HG02943 (cell line): ENCODE data around the gene WDCP.
"Not testable (repeated sequence)": the region's sequence is repeated elsewhere in the genome, so short reads cannot be mapped to it uniquely, and the experiment has no call there.

Source experiments
- ATAC-seq: cut with Tn5 transposase; IDR thresholded peaks from one replicate; pipeline ENCODE4 v1.9.1; 2021; ENCODE audit warnings: mild to moderate bottlenecking, low read depth, moderate library complexity; ENCODE audit not compliant: unreplicated experiment

The WDCP gene

GRCh38 chr2:24072259-24072658 is 25.1 kb upstream of the WDCP start:
- no peak for ATAC-seq

DNA sequence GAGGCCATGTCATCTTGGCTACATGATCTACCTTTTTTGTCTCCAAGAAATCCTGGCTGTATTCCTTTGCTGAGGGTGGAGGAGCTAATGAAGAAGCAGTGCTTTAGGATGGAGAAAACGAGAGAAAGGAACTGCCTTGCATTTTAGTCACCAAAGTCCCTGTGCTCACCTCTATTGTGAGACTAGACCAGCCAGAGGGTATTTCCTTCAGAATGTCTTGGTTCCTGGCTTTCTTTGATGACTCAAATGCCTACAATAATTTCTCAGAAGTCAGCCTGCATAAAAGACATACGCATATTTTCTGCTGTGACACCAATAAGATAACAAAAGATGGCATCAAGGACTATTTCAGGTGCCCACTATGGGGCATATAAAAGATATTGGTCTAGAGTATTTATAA is 18.1 kb upstream of the WDCP start:
- no peak for ATAC-seq

DNA sequence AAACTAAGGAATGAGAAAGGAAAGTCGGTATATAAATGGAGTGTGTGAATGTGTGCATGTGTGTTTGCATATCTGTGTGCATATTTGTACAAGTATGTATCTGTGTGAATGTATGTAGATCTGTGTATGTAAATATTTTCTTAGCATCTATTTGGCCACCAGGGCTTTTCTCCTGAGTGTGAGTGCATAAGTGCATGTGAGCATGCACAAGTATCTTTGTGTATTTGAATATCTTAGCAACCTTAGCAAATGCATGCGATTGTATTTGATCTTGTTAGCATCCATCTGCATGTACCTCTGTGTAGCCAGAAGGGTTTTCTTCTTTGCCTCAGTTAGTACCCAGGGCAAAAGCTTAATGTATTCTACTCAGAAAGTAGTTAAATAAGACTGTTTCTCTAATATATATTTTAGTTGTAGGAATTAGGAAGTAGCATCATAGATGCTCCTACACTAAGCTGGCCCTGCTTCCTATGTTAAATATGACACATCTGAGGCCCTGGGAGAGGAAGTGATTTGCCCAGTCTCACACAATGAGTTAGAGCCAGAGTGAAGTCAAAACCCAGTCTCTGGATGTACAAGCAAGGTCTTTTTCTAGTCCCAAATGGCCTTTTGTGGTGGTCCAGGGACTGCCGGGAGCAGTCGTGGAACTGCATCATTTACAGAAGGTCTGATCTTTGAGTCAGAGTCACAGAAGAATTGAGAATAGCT is 11.5 kb upstream of the WDCP start:
- no peak for ATAC-seq

GRCh38 chr2:24055750-24056149 is 8.6 kb upstream of the WDCP start:
- no peak for ATAC-seq

GRCh38 chr2:24054366-24055010 is 7.3 kb upstream of the WDCP start:
- ATAC-seq: no peak

DNA sequence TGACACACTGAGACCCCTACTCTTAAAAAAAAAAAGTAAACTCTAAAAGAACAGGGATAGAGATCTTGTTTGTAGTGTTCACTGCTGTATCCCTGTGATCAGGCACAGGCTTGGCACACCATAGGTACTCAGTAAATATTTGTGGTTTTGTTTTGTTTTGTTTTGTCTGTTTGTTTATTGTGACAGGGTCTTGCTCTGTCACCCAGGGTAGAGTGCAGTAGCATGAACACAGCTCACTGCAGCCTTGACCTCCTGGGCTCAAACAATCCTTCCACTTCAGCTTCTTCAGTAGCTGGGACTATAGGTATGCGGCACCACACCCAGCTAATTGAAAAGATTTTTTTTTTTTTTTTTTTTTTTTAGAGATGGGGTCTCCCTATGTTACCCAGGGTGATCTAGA is 5.8 kb upstream of the WDCP start:
- no peak for ATAC-seq

GRCh38 chr2:24051833-24052232 is 4.6 kb upstream of the WDCP start:
- no peak for ATAC-seq

DNA sequence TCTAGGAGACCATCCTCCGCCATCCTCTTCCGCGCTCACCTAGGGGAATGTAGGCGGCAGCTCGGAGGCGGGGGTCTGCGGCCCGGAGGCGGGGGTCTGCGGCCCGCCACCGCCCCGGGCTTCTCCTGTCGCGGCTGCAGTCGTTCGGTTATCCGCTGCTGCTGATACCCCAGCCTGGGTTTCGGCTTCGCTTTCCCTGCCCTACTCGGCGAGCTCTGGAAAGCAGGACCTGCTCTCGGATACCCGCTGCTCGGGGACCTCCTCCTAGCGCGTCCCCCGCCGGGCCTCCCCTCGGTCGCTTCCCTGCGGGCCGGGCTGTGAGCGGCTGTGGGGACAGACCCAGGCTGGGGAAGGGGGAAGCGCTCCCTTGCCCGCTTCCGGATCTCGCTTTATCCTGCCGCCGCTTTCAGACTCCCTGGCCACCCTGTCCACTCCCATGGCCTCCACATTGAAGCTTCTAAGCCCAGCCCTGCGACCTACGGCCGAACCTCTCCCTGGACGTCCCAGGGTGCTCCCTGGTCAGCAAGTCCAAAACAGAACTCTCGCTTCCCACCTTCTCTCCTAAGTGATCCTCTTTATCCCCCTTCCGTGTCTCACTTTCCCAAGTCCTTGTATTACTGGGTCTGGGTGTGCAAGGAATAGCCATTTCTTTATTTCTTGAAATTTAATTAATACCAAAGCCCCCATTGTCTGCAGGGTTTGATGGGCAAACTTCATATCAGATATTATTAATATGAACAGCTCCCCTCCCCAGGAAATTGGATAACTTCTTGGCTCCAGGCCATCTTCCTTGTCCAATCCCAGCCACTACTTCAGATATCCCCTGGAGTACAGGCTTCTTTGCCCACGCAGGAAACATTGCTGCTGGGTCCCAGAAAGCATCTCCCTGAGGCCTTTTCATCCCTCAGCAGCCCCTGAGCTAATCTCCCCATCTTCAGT is 3.1 kb upstream of the WDCP start:
- ATAC-seq: no peak

DNA sequence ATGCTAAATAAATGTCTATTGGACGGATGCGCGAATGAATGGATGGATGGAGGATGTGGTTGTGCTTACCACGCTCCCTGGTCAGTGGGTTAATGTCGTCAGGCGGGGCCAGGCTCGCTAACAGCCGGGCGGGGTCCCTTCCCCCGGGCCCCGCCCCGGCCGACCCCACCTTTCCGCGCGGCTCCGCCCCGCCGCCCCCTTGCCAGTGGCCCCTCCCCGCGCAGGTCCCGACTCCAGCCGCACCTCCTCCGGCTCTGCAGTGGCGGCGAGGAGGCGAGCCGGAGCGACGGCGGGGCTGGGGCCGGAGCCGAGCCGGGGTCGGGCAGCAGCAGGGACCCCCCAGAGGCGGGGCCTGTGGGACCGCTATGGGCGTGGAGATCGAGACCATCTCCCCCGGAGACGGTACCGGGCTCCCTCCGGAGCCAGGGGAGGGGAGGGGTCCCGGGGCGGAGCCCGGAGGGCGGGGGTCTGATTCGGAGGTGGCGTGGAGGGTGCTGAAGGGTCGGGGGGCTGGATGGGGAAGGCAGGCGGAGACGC is 2.4 kb upstream of the WDCP start, which contains the start of gene FKBP1B:
TSS of gene FKBP1B (plus strand) at position 257 of the 537 bp plus-strand sequence. CDS start at position 366, 109 bp downstream.
- no peak for ATAC-seq

- ATAC-seq: no peak
These were observed 1.7 kb upstream of the WDCP start for GRCh38 chr2:24048769-24049484.

DNA sequence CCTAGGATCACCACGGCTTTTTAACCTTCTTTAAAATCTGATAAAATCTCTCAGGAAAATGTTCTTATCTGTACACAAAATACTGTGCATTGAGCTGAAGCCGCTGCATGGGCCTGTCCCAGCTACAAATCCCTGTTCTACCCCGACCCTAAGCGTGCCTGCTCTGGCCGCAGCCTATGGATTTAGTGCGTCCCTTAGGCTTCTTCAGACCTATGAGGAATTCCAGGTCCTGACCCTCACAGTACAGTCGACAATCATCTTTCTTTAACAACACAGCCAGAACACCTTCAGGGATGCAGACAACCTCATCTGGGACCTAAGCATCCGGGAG is 477 bp upstream of the WDCP start:
- ATAC-seq: peak; percentile 4

GRCh38 chr2:24046599-24046929 is 627 bp downstream of the WDCP start:
- ATAC-seq: no peak

- no peak for ATAC-seq
These were observed 1.4 kb downstream of the WDCP start for GRCh38 chr2:24045511-24046508.

- ATAC-seq: not testable (repeated sequence)
These were observed 4.1 kb downstream of the WDCP start for GRCh38 chr2:24043133-24043532.

GRCh38 chr2:24040511-24040910 is 6.7 kb downstream of the WDCP start:
- ATAC-seq: no peak

DNA sequence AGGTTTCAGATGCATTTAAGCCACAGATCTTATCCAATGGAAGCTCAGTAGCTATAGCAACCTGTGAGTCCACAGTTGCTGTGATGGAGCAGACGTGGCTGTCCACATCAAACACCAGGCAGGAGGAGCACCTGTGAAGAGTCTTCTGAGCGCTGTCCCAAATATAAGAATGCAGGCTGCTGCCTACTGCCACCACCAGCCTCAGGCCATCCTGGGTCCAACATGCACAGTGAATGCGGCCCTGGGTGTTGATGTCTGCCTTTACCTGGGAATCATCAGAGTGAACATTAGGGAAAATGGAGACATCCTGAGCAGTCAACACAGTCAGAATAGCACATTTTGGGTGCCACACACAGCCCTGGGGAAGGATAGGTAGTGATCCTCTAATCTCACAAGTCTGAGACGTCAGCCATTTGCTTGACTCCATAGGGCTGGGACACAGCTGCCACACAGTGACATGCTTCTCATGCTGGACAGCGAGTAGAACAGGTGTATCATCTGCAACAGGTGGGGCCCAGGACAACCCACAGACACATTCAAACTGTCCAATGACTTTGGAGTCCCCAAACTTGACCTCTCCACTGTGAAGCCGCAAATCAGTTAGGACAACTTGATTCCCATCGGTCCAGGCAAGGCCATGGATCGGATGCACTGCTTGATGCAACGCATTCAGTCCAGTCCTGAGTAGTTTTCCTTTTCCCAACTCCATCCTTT is 8.2 kb downstream of the WDCP start:
- ATAC-seq: no peak

DNA sequence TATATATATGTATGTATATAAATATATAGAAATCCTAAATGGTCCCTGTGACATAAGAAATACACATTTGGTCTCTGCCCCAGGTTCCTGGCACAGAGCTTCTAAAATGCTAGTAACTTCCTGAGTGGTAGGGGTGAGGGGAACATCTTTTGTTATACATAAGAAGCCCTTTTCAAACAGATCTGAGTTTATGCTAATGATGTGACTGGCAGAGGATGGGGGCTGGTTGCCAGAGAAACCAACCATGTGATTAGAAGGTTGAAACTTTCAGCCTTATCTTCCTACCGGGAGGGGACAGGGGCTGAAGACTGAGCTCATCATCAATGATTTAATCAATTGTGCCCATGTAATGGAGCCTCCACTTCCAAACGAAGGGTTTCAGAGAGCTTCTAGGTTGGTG is 21.0 kb downstream of the WDCP start:
- no peak for ATAC-seq

- ATAC-seq: no peak
These were observed 22.1 kb downstream of the WDCP start for GRCh38 chr2:24024996-24025663.
